ENCODE data around the gene IGF2R.

DNA sequence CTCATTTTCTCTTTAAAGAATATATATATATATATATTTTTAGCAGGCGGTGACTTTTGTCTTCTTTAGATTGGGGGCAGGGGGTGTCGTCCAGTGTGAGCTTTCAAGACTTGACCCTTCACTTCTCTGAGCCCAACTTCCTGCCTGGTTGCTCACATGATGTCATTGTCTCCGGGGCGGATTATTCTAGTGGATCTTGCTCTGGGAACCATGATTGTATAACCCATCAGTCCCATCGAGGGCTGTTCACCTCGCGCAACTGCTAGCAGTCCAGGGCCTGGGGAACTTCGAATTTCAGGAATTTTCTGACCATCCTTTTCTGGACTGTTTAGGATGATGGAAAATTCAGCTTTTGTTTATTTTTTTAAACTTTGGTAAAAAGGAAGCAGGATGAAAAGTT lies 1.0 kb downstream of the IGF2R start:
- TF ChIP-seq, protein P1, sequence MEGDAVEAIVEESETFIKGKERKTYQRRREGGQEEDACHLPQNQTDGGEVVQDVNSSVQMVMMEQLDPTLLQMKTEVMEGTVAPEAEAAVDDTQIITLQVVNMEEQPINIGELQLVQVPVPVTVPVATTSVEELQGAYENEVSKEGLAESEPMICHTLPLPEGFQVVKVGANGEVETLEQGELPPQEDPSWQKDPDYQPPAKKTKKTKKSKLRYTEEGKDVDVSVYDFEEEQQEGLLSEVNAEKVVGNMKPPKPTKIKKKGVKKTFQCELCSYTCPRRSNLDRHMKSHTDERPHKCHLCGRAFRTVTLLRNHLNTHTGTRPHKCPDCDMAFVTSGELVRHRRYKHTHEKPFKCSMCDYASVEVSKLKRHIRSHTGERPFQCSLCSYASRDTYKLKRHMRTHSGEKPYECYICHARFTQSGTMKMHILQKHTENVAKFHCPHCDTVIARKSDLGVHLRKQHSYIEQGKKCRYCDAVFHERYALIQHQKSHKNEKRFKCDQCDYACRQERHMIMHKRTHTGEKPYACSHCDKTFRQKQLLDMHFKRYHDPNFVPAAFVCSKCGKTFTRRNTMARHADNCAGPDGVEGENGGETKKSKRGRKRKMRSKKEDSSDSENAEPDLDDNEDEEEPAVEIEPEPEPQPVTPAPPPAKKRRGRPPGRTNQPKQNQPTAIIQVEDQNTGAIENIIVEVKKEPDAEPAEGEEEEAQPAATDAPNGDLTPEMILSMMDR (IDR thresholded peaks at IDR 0.05; ENCODE audit: low read depth, low read length) = no peak
- no peak for TF ChIP-seq EZH2phosphoT487 (IDR thresholded peaks at IDR 0.05; ENCODE audit: low read depth)
